Hippocampal formation (tissue), 2 donors: Measurements from ENCODE around the gene CD276.
"Not testable (repeated sequence)": the region's sequence is repeated elsewhere in the genome, so short reads cannot be mapped to it uniquely, and the experiment has no call there.

Experiments
- DNase-seq, 2 donors: peaks; one replicate each; lab custom pipeline; 2025; lab: John Stamatoyannopoulos, UW

The CD276 gene

DNA sequence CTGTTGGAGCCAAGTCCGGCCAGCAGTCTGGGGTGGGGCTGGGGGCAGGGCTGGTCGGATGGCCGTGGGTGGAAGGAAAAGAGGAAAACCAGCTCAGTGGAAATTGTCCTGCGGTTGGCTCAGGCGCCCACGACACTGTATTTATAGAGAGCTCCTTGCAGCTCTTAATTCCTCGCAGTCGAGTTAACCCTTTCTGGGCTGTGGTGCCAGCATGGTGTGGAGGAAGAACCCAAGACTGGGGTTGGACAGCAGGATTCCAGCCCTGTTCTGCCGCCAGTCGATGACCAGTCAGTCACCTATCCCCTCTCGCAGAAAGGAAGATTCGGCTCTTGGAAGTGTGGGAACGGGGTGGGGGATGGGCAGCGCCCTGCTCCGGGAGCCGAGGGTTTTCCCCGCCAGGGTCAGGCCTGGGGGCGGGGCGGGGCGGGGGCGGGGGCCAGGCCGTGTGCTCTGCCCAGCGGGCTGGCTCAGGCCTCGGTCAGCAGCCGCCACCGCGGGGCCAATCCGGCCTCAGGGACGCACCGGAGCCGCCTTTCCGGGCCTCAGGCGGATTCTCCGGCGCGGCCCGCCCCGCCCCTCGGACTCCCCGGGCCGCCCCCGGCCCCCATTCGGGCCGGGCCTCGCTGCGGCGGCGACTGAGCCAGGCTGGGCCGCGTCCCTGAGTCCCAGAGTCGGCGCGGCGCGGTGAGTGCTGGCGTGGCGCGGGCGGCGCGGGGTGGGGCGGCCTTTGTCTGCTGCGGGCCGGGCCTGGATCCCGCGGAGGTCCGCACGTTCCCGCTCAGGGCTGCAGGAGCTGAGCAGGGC is at the start of gene CD276:
TSS of gene CD276 (plus strand) at position 607 of the 804 bp plus-strand sequence. CDS start 15,257 bp downstream, outside the sequence.
- DNase-seq = peak; percentile 31 to 57

DNA sequence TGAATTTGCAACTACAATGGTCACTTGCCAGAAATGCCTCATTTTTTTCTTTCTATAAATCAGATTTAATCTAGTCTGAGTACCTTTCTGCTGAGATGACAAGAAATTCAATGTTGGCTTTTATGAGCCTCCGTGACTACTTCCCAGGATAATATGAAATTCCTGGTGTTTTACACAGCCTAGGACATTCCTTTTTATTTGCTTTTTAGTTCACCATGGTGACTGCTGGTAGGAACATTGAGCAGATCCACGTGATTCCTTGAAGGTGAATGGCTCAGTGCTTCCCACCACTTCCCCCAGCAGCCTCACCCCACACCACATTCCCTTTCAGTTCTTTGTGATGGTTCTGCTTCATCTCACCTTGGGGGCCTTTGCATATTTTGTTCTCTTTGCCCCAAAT is 46.7 kb upstream of the CD276 start:
- DNase-seq = no peak

DNA sequence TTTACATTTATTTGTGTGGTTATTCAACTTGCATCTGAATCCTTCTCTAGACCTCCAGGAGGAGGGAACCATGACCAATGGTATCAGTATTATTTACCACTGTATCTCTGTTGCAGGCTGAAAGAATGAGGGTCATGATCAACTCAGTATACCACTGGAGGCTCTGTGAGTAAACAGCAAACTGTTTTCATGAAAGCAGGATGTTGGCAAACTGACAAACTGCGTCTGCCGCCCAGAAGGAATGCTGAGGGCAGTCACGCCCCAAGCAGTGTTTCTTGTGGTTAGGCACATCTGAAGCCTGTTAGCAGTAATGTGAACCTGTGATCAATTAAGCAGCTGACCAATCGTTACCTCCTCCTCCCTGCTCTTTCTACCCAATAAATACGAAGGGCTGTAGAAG is 44.7 kb upstream of the CD276 start:
- DNase-seq = not testable (repeated sequence)

DNA sequence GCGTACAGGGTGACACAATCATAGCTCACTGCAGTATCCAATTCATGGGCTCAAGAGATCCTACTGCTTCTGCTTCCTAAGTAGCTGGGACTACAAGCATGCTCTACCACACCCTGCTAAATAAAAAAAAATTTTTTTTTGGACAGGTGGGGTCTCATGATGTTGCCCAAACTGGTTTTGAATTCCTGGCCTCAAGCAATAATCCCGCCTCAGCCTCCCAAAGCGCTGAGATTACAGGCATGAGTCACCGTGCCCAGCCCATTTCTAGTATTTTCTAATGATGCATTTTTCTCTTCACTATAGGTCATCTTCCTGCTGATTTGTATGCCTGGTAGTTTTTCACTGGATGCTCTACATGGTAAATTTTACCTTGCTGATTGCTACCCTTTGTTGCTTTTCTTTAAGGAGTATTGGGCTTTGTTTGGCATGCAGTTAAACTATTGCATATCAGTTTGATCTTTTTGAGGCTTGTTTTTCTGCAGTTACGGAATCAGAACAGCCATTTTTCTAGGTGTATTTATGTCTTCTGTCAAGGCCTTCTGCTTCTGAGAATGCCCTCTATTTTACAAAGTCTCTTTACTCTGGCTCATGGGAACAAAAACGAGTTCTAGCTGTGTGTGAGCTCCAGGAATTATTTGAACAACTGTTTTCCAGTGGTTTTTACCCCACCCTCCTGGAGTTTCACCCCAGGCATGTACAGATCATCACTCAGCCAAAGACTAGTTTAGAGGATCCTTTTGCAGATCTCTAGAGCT is 36.7 kb upstream of the CD276 start:
- DNase-seq = no peak

DNA sequence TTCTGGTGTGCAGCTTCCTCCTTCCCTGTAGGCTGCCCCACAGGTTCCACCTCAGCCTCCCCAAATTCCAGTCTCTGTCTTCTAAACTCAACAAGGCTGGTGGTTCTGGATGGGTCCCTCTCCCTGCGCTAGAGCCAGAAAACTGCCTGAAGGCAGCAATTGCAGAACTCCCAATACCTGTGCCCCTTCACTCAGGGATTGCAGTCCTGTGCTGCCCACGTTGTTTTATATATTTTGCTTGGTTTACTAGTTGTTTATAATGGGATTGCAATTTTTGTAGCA is 36.2 kb upstream of the CD276 start:
- no peak for DNase-seq

DNA sequence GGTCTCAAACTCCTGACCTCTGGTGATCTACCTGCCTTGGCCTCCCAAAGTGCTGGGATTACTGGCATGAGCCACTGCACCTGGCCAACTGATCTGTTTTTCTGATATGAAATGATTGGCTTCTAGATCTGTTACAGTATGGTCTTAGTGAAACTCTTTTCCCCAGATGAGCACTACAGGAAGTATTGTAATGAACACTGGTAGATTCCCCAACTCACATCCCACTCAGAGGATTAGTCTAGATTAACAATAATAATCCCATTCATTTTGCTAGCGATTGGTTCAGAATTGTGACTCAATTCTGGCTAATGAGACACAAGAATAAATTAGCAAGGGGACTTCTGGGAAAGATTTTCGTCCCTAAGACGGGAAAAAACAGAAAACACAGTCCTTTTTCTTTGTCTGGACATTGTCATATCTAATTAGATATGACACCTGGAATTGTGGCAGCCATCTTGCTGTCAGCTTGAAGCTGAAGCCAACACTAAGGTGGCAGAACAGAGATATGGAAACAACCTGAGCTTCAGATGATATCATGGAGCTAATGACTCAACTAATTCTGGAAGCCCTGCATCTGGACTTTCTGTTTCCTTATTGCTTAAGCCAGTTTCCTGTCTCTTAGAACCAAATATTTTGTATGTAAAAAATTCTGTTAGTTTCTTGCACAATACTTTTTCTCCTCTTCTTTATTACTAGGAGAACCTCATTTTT is 33.6 kb upstream of the CD276 start:
- DNase-seq = no peak

DNA sequence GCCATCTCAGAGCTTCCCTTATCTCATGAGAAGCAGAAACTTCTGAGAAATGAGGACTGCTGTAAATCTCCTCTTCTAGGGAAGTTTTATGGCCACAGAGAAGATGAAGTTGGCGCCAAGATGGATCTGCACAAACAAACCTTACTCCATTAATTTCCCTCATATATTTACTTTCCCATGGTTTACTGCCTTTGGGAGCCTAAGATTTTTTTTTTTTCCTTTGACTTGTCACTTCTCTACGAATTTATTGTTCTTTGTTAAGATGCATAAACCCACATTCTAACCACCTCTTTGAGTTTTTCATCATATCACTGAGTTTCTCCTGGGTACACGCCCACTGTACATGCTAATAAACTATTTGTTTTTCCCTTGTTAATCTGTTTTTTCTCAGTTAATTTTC is 29.5 kb upstream of the CD276 start:
- DNase-seq = no peak

DNA sequence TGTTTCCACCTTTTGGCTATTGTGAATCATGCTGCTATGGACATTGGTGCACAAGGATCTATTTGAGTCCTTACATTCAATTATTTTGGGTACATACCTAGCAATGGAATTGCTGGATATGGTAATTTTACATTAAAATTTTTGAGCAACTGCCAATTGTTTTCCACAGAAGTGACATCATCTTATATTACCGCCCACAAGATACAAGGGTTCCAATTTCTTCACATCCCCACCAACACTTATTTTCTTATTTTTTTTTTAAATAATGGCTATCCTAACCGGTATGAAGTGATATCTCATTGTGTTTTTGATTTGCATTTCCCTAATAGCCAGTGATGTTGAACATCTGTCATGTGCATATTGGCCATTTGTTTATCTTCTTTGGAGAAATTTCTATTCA is 28.5 kb upstream of the CD276 start:
- DNase-seq = no peak

DNA sequence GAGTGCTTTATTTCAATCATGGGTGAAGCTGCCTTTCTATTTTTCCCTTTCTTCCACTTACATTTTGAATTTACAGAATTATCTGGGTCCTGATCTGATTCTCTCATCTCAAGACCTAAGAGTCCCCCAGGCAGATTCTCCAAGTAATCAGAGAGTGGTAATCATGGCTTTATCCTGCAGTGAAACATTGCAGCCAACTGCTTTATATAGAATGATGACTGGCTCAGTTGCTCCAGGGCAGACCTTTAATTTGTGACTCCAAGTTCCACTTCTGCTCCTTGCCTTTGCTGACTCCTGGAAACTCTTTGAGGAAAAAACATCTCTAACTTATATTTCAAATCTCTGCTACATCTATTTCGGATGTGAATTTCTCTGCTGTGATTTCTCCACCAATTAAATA is 25.5 kb upstream of the CD276 start:
- no peak for DNase-seq

DNA sequence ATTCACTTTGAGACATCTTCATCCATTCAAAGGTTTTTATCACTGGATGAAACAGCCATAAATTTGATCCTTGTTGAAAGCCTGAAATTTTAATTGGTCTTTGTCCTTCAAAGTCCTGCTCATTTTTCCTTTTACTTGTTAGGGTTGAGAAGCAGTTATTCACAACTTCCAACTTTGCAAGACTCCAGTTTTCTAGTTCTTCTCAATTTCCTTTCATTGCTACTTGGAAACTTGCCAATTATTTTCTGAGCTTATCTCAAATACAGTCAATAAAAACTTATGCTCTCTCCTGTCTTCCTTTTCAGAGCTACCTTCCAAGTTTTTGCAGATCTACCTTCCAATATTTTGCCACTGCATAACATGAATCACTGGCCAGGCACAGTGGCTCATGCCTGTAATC is 23.7 kb upstream of the CD276 start:
- DNase-seq = no peak

DNA sequence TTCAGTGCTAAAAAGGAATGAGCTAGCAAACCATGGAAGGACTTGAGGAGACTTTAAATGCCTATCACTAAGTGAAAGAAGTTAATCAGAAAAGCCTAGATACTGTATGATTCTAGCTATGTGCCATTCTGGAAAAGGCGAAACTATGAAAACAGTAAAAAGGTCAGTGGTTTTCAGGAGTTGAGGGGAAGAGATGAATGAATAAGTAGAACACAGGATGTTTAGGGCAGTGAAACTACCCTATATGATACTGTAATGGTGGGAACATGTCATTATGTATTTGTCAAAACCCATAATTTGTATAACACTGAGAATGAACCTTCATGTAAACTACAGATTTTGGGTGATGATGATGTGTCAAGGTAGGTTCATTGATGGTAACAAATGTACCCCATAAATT is 9.6 kb upstream of the CD276 start:
- DNase-seq = no peak

DNA sequence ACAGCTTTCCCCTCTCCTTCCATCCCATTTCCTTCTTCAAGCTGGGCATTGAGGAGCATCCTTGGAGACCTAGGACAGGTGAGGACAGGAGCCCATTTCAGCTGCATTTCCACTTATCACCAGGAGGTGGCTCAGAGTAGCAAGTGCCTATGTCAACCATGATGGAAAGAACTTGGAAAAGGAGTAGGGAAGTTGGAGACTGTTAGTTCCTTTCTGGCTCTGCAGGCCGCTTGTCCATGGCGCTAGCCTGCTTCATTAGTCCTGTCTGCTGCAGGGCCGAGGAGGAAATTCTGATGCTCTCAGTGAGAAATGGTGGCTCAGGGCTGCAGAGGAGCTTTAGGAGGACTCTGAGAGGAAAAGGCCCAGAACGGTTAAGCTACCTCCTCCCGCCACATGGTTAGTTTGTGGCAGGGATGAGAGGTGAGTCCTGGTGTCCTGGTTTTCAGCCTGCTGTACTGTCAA is 7.0 kb upstream of the CD276 start:
- peak in 1 of 2 donors; percentile 31 for DNase-seq

DNA sequence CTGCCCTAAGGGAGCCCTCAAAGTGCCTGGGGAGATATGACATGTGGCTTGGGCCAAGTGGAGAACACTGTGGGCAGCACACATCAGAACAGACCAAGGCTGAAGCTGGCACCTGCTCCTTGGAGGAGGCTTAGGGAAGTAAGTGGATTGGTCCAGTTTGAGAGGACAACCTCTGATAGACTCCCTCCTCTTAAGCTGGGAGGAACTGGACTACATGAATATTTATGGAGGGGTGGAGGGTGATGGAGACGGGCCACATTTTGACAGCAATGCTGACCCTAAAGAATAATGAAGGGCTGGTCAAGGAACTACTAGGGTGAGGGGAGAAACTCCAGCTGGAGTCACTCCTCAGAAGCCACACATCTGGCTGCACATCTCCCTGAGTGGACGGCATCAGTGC is 6.5 kb upstream of the CD276 start:
- DNase-seq = no peak

DNA sequence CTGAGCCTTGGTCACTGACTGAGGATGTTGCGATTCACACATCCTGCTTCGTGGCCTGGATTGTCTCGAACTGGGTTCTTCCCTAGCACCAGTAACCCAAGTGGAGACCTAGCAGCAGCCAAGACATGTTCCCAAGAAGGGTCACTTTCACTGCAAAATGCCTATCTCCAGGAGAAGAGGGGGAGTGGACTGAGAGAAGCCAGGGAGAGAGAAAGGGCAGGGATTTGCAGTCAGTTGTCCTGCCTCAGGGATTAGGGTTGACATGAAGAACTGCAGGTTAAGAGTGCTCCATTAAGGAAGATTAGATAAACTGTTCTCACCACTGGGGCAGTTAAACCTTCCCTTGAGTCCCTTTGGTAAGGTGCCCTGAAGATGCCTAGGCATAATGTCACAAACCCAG is 5.7 kb upstream of the CD276 start:
- DNase-seq = no peak

DNA sequence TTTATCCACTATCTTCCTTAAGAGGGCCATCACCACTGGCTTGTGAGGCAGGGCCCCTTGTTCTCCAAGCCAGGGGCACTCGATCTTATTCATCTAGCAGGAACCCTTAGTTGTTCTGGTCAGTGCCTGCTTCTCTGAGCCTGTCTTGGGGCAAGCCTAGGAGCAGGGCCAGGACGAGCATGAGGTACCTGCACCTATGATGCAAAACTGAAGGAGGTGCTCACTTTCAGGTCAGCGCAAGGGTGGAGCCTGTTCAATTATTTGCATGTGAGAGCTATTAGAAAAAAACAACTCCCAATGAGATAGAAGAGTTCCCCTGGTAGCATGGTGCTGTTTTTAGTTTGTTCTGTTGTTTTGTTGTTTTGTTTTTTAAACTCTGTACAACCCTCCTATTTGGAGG is 5.0 kb upstream of the CD276 start:
- no peak for DNase-seq

DNA sequence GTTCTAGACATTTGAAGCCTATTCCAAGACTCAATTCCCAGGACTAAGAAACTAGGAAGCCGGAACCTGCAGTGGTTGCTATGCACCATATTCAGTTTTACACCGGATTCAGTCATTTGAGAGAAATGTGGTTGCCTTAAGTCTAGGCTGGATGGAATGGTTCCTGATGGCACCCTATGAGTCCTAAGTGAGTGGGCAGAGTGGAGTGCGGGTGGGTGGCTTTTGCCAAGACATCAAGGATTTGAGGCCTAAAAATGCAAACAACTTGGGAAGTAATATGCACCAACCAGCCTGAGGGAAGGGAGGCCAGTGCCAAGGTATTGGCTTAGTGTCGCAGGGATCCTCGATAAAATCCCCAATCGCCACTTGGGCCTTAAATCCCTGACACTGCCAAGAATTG is 4.2 kb upstream of the CD276 start:
- DNase-seq = no peak

DNA sequence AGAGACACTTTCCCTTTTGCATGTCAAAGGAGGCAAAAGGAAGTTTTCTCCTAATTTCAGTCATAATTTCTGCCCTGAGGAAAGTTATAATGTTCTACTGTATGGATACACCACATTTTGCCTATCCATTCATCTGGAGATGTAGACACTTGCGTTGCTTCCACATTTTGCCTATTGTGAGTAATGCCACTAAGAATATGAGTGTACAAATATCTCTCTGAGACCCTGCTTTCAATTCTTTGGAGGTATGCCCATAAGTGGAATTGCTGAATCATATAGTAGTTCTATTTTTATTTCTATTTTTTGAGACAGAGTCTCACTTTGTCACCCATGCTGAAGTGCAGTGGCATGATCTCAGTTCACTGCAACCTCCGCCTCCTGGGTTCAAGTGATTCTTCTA is 3.6 kb upstream of the CD276 start:
- DNase-seq = no peak

DNA sequence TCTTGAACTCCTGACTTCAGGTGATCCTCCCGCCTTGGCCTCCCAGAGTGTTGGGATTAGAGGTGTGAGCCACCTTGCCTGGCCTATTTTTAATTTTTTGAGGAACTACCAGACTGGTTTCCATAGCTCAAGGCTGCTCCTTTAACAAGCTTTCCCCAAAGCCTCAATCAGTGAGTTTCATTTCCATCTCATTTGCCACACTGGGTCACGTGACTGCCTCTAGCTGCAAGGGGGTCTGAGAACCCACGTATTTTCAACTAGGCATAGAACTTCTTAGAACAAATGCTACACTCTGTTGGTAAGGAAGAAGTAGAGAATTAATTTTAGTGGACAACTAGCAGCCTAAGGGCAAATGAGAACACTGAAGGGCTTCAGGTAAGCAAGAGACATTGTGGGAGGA is 3.1 kb upstream of the CD276 start:
- DNase-seq = no peak

DNA sequence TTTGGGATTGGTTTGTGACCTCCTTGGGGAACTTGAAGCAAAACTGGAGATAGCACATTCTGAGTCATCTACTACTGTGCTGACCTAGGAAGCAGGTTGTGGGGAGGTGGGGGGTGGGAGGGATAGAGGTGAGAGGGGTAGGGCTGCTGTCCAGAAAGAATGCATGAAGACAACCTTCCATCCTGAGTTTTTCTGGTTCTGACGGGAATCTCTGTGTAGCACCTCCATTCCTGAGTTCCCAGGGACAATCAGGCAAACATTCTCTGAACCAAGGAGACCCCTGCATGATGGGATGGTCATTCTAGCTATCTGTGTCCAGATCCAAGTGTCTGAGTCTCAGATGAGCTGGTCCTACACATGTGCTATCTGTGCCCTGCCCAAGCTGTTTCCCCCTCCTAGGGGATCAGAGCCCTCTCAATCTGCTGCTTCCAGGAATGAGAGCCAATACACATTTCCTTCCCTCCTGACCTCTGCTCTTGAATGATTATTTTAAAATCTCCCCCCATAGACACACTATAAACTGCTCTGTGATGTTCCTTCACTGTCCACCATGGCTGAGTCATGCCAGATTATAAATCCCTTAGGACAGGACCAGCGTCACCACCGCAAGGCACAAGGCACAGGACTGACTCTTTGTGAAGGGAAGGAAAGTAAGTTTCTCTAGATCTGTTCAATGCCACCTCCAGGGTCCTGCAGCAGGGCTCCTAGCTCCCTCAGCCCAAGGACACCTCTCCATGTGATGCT is 2.2 kb upstream of the CD276 start:
- DNase-seq = no peak

DNA sequence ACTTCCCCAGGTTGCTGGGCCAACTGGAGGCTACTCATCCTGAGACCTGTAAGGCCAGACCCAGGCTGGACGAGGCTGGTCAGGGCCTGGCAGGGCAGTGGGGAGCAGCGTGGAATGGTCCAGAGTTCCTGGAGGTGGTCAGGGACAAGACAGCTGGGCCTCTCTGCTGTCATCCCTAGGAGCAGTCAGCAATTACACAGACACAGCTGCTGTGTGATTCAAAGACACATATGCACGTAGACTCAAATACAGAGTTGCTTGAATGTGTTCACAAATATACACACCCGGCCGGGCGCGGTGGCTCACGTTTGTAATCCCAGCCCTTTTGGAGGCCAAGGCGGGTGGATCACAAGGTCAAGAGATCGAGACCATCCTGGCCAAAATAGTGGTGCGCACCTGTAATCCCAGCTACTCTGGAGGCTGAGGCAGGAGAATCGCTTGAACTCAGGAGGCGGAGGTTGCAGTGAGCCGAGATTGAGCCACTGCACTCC is 1.5 kb upstream of the CD276 start:
- no peak for DNase-seq

DNA sequence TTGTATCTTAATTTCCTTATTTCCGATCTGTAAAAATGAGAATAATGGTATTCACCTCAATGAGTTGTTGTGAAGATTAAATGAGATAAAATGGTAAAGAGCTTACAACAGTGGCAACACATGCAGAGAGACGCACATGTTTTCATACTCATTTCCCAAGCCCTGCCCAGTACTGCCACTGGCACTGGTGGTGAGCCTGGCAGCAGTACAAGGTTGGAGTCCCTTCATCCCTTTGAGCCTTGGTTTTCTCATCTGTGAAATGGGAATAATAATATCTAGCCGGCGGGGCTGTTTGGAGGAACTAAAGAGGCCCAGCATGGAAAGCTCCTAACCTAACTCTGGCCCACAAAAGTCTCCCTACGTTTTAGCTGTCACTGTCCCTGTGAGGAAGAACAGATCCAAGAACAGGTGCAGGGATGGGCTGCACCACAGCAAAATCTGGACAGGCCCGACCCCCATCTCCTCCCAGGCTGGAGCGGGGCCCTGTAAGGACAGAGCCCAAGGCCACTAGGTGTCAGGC is 866 bp upstream of the CD276 start:
- DNase-seq = no peak
